NOMO-1 treated with DMSO at 0.1 percent for 48 hours (cell line): ENCODE results near the gene DPCD.
A peak's percentile ranks its signal among the peaks of the same experiment; 100 is the strongest.
"Not testable (repeated sequence)": the region's sequence is repeated elsewhere in the genome, so short reads cannot be mapped to it uniquely, and the experiment has no call there.

ENCODE experiments used
- DNase-seq: peaks from one replicate; lab custom pipeline; 2025; ENCODE audit not compliant: unreplicated experiment; lab: John Stamatoyannopoulos, UW

DPCD gene

GRCh38 chr10:101617102-101617823, 29.1 kb downstream of the DPCD start:
- peak; percentile 95 for DNase-seq

DNA sequence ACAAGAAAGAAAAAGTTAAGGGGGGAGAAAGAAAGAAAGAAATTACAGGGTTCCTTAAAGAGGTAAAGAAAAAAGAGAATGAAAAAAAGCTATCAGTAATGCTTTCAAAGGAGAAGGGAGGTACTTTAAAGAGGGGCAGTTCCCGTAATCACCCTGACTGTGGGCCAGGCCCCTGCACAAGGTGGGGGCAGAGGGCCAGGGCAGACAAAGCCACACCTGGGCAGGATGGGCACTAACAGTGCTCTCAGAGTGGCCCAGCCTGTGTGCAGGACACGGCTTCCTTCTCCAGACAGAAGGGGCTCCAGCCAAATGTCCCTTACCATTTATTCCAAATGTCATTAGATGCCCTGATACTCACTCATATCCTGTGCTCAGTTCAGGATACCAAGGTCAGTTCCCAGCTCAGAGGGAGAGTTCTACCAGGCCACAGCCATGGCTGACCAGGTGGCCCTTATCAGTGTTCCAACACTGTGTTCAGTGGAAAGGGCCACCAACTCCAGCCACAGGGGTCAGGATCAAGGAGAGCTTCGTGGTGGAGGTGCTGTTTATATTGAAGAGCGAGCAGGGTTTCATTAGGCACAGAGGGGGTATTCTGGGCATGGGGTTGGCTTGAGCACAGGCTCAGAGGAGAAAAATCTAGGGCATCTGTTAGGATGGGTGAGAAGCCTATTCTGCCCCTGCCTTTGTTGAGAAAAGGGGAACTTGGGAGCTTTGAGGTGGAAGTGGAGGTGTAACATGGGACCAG, 29.9 kb downstream of the DPCD start:
- DNase-seq = no peak

- no peak for DNase-seq
Measured at GRCh38 chr10:101618871-101619270, 30.8 kb downstream of the DPCD start.

- no peak for DNase-seq
Measured at GRCh38 chr10:101619983-101620382, 31.9 kb downstream of the DPCD start.

- DNase-seq = no peak
Measured at GRCh38 chr10:101623528-101623927, 35.4 kb downstream of the DPCD start.

DNA sequence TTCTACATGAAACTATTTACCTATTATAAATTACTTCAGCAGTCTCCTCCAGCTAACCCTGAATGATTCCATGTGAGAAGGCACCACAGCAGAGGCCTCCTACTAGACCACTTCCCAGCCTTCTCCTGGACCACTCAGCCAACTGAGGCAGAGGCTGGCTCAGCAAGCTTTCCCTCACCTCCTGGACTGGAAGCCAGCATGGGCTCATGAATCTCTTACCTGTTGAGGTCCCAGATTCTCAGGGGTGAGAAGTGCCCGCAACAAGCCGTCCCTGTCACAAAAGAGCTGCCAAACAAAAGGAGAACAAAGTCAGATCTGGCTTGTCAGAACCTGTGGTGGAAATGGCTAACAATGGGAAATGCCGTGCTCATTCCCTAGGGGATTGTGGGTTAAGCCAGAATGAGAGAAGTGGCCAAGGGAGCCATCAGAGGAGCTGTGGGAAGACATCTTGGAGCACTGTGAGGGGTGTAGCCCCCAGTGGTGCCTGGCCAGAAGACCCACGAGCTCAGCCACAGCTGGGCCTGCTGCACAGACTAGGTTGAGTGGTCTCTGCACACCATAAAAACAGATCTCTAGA, 36.5 kb downstream of the DPCD start:
- no peak for DNase-seq

DNA sequence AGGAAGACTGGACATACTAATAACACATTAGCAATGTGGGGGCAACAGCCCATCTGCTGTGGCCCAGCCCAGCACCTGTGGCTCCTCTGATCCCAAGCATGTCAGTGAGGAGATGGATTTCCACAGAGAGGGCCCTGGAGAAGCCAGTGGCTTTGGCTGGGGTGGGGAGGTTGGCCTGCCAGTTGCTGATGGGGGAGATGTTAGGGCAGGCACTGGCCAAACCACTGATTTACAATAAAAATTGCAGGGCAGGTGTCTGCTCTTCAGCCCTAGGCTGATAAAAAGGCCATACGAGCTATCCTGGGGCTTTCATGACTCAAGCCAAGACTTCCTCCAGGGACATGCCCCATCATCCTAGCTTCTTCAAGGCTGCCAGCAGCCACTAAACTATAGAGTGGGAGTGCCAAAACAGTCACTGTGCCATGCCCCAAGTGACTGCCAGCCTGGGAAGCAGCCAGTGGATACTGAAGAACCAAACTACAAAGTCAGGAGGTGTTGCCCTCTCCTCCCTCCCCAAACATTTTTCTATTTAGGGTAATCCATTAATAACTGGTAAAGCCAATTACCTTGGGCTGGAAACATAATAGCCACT, 37.8 kb downstream of the DPCD start:
- no peak for DNase-seq

DNA sequence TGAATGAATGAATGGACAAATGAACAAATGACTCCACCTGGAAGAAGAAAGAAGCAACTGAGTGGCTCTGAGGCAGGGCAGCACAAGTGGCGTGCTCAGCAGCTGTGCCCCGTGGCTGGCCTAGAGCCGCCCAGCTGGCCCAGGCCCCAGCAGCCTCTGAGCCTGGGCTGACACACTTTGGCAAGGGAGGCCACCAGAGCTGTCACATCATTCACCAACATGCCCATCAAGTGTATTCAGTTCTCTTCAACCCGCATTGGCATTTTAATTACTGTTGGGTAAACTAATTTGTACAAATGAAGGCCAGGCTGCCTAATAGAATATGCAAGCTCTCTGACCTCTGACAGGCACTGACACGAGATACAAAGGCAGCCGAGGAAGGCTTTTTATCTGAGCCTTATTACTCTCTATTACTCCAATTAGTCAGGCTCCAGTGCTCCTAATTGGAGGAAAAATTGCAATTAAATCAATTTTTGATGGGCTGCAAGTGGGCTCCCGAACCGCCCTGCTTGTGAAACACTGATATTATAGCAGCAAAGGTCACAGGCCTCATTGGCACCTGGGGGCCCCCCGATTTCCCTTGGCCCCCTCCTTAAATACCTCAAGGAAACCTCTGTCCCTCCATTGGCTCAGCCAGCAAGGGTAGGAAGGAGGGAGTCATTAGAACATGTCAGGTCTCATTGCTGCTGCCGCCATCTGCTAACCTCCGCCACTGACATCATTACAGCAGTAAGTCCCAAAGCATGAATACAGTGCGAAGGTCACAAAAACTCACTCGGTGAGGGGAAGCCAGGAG, 41.9 kb downstream of the DPCD start:
- no peak for DNase-seq

DNA sequence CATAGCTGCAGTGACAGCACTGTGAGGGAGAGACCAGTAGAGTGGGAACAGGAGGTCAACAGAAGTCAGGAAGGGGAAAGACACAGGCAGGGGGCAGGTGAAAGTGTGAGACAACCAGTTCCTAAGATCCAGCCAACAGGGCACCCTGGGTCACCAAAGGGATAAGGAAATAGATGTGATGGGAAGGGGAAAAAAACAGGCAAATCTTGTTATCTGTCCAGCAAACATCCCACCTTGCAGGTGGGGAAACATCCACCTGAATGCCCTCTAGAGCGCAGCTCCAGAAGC, 42.5 kb downstream of the DPCD start:
- DNase-seq = no peak

- no peak for DNase-seq
Measured at GRCh38 chr10:101631821-101632475, 43.8 kb downstream of the DPCD start.

- DNase-seq = not testable (repeated sequence)
Measured at GRCh38 chr10:101633510-101633909, 45.4 kb downstream of the DPCD start.

DNA sequence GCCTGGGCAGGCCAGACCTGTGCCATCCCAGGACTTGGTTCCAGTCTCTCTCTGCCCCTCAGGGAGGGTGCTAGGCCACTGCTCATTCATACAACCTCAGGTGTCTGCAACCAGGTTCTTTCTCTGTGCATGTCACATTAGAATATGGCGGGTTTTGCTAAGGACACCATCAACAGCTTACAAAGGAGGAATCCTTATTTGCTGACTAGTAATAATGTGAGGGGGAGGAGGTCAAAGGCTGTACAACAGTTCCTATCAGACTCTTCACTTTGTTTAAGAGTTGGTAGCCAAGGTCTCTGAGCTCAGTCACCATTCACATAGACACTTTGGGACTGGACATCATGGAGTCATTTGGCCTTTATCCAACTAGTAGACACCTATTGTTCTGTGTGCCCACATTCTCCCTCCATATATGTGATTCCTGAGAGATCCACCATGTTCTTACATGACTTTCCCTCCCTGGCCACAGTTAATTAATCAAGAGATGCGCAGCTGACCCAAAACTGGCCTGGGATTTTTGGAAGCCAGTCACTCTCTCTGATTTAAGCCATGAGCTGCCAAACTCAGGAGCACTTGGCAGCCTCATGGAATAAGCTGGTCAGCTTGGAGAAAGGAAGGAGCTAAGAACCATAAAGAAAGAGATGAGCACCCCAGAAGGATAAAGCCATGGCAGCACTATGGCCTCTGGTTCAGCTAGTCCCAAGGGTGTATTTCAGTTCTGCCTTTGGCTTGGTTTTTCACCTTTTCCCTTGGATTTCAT, 51.2 kb downstream of the DPCD start:
- DNase-seq = no peak

GRCh38 chr10:101643546-101643945, 55.4 kb downstream of the DPCD start:
- DNase-seq = no peak

DNA sequence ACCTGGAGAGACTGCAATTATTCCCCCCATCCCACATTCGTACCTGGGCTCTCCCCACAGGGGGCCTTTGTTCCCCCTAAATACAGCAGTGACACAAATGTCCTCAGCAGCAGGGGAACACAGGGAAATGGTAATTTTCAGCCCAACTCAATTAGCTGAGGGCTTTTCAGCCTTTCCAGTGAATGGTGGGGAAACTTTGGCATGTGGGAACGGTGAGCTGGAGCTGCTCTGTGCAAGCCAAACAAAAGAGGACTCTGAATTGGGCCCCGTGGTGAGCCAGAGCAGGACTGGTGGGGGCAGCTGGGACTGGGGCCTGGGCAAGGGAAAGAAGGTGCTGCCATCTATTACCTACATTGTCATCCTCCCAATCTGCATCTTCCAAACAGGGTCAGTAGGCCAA, 55.9 kb downstream of the DPCD start:
- DNase-seq = no peak

DNA sequence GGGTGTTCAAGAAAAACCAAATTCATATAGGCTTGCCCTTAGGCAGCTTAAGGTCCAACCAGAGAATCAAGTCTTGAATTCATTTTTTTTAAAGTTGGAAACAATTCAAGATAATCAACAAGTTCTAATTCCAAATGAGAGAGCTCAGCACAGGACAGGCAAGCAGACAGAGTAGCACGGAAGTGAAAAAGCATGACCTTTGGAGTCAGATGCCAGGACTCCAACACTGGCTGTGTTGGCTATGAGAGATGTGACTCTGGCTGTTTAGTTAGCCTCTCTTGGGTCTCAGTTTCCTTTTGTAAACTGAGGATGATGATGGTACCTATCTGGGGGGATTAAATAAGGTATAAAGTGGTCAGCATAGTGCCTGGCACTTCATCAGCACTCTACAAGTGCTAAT, 57.5 kb downstream of the DPCD start:
- DNase-seq = no peak

DNA sequence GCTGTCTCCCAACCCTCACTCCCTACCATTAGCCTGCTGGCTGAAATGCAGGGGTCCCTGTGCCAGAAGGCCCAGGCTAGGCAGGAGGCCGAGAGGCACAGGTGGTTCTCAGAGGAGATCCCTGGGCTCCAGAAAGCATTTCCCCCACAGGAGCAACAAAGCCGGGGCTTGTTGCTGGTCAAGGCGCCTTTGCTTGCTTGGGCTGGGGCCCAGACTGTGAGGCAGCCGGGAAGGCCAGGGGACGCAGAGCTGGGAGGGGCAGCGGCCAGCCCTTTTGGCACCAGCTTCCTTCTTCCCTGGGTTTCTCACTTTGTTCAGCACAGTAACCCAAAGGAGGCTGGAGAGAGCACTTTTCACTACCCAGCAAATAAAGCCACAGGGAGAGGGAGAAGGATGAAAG, 58.2 kb downstream of the DPCD start:
- DNase-seq = no peak

DNA sequence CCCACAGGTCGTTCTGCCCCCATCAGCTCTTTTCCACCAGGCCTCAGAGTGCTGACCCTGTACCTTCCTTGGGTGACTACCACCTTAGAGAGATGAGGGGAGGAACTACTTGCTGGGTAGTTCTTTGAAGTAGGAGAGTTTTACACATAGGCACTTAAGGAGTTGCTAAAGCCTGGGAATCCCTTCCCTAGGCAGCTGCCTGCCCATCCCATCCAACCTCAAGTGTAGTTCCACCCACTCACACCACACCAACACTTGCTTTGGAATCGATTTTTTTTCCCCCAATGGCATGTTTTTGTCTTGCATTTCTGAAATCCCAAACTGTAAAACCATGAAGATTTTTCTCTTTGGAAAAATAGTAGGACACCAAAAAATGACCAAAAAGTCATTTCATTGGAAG, 59.1 kb downstream of the DPCD start:
- DNase-seq = no peak

GRCh38 chr10:101649525-101650085, 61.5 kb downstream of the DPCD start:
- DNase-seq = no peak

DNA sequence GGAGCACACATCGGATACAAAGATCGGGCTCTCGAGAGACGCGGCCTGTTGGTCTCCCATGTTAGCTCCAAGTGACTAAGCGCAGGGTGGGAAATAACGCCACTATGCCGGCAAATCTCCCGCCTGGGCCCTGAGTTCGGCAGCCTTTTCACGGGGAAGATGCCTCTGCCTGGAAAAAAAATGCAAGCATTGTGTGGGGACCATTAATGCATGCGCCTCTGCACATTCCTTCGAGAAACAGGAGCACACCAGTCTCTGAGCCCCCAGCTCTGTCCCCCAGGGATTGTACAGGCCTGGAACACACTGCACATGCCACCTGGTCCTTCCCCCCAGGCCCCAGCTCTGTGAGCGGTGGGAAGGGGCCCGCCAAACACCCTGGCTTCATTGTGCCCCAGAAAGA, 62.7 kb downstream of the DPCD start:
- no peak for DNase-seq

DNA sequence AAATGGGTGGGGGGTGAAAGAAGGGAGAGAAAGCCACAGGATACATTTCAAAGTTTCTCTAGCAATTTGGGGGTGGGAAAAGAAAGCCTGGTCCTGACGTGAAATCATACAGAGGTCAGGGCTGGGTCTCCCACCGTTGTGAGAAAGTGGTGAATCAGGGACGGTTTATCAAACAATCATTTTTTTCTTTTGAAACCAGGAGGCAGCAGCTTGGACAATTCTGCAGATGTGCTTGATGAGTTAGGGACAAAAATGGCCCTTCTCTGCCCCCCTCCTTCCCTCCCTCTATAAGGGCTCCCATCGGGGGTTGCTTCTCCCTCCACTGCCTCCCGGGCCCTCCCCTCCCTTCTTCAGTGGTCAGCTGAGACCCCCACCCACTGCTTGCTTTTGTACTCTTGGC, 63.2 kb downstream of the DPCD start:
- no peak for DNase-seq
